ENCODE data around the gene AARS1. TPM values are rescaled to one million over a fixed set of nuclear protein-coding genes. Genes with fewer than 3 reads are reported as not detected.
"Not testable (repeated sequence)": the region's sequence is repeated elsewhere in the genome, so short reads cannot be mapped to it uniquely, and the experiment has no call there.

The AARS1 gene
- total RNA-seq, 4 donors from 2014 or later = 76.9 to 109 (median 81.6) TPM

- Histone ChIP-seq H3K4me3 (no peak overlapping the region), H3K36me3 (peaks cover 0 to 74% of the 10 kb centered on the region in 2 donors), H3K9me3 (no peaks in the 10 kb centered on the region), H3K4me1 (peaks cover 2 to 32% (median 17%) of the 10 kb centered on the region in 3 donors), H3K27ac (peak overlapping the region in 1 of 4 donors; percentile 22), H3K27me3 (no peaks in the 10 kb centered on the region)
- TF ChIP-seq EP300 (IDR thresholded peaks at IDR 0.05) = no peak
- TF ChIP-seq, protein P1, sequence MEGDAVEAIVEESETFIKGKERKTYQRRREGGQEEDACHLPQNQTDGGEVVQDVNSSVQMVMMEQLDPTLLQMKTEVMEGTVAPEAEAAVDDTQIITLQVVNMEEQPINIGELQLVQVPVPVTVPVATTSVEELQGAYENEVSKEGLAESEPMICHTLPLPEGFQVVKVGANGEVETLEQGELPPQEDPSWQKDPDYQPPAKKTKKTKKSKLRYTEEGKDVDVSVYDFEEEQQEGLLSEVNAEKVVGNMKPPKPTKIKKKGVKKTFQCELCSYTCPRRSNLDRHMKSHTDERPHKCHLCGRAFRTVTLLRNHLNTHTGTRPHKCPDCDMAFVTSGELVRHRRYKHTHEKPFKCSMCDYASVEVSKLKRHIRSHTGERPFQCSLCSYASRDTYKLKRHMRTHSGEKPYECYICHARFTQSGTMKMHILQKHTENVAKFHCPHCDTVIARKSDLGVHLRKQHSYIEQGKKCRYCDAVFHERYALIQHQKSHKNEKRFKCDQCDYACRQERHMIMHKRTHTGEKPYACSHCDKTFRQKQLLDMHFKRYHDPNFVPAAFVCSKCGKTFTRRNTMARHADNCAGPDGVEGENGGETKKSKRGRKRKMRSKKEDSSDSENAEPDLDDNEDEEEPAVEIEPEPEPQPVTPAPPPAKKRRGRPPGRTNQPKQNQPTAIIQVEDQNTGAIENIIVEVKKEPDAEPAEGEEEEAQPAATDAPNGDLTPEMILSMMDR (IDR thresholded peaks at IDR 0.05) = peak in 2 of 4 experiments; percentile 19 to 38
- WGBS, 2 donors (ENCODE audit: low coverage in 1 of 2) = 13% methylated on average over 3 of the region's 16 CpGs; no CpG with 5 or more reads in 1 of the 2 donors
- no peak for ATAC-seq
Observed at GRCh38 chr16:70253291-70254106, 35.8 kb downstream of the AARS1 start.

DNA sequence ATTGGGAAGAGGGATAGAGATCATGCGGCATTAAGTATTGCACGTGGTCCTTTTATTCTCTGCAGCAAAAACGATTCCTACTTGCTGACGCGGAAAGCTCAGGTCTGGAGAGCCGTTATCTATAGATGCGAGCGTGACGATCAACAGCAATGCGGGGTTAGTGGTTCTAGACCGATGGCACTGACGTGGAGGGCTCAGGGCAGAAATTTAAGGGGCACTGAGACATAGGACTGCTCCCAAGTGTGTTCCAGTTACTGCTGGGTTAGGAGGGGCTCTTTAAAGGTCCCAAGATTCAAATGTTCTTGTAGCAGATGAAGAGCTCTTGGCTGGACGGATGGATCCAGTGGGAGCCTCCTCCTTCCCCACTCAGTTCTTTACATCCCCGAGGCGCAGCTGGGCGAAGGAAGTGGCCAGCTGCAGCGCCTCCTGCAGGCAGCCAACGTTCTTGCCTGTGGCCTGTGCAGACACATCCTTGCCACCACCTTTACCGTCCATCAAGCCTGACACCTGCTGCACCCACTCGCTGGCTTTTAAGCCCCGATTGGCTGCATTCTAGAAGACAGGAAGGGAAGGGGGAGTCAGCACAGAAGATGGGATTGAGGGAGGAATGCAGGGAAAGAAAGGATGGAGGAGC is 36.8 kb downstream of the AARS1 start:
- H3K4me3 ChIP-seq = no peak overlapping the region
- H3K9me3 ChIP-seq = no peaks in the 10 kb centered on the region
- WGBS, 2 donors (ENCODE audit: low coverage in 1 of 2) = 80 to 83% methylated on average over 1 to 12 of the region's 21 CpGs
- no peak for TF ChIP-seq POLR2A (IDR thresholded peaks at IDR 0.05)
- TF ChIP-seq, protein P1 (IDR thresholded peaks at IDR 0.05) = peak in 1 of 4 experiments; percentile 38
- ATAC-seq = no peak
- no peaks in the 10 kb centered on the region for H3K27me3 ChIP-seq
- peak overlapping the region in 2 of 4 donors; percentile 91 to 92 for H3K27ac ChIP-seq
- peaks cover 2 to 42% (median 17%) of the 10 kb centered on the region in 3 donors for H3K4me1 ChIP-seq
- H3K36me3 ChIP-seq = peaks cover 0 to 64% of the 10 kb centered on the region in 2 donors

DNA sequence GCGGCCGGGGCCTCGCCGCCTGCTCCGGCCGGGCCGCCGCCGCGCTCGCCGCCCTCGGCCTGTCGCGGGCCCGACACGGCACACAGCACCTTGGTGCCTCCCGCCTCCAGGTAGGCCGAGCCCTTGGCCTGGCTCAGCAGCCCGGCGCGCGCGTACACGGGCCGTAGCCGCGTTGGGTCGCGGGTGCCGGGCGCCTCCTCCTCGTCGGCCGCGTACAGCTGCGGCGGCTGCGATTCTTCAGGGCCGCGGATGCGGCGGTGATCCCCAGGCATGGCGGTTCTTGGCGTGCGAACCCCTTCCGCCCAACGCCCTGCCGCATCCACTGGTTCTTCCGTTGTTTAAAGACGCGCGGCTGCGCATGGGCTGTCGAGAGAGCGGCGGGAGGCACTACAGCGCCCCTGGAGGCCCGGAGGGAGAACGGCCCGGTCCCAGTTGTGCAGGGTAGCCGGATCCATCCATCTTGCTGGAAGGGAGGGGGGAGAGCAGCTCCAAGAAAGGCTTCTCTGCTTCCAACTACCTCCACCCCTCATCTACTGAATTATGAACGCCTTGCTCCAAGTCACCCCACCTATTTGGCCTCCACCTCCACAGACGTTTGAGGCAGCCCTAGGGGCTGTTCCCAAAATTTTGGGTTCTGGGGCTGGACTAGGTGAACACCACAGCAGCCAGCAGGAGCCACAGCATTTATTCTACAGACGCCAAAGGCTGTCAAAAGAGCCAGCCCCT is 37.5 kb downstream of the AARS1 start, which contains the start of gene EXOSC6:
EXOSC6 (minus strand) TSS at position 312 of the 726 bp plus-strand sequence; CDS start at position 272, 40 bp downstream.
- Histone ChIP-seq H3K9me3 (no peaks in the 10 kb centered on the region), H3K4me3 (peak within 1 kb of the TSS; percentile 65 to 75), H3K27me3 (no peaks in the 10 kb centered on the region), H3K27ac (peak within 1 kb of the TSS; percentile 14 to 92 (median 91)), H3K4me1 (peaks cover 2 to 49% (median 17%) of the 10 kb centered on the region in 3 donors), H3K36me3 (peaks cover 0 to 57% of the 10 kb centered on the region in 2 donors)
- TF ChIP-seq POLR2AphosphoS5 (IDR thresholded peaks at IDR 0.05) (peak; percentile 94), POLR2A (IDR thresholded peaks at IDR 0.05) (peak; percentile 73 to 75), EP300 (IDR thresholded peaks at IDR 0.05) (no peak)
- TF ChIP-seq, protein P1 (IDR thresholded peaks at IDR 0.05) = peak in 3 of 4 experiments; percentile 81 to 98 (median 91)
- ATAC-seq = peak; percentile 97
- 0% methylated on average over 3 of the region's 65 CpGs; no CpG with 5 or more reads in 1 of the 2 donors for WGBS, 2 donors (ENCODE audit: low coverage in 1 of 2)

GRCh38 chr16:70250748-70251628 is 38.3 kb downstream of the AARS1 start:
- H3K9me3 ChIP-seq = no peaks in the 10 kb centered on the region
- no CpG with 5 or more reads among the region's 92 CpGs for WGBS, 2 donors (ENCODE audit: low coverage in 1 of 2)
- TF ChIP-seq, protein P1 (IDR thresholded peaks at IDR 0.05) = peak in 1 of 4 experiments; percentile 32
- no peak for TF ChIP-seq EP300 (IDR thresholded peaks at IDR 0.05)

DNA sequence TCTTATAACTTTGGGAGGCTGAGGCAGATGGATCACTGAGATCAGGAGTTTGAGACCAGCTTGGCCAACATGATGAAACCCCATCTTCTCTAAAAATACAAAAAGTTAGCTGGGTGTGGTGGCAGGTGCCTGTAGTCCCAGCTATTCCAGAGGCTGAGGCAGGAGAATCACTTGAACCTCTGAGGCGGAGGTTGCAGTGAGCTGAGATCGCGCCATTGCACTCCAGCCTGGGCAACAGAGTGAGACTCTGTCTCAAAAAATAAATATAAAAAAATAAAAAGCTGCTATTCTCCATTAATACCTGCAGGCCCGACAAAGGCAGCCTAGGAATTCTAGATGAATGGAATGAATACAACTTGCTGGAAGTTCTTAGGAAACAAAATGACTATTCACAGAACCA is 39.6 kb downstream of the AARS1 start:
- H3K27me3 ChIP-seq, H3K27ac ChIP-seq, H3K9me3 ChIP-seq, ATAC-seq: not testable (repeated sequence)
- Histone ChIP-seq H3K36me3 (peaks cover 0 to 36% of the 10 kb centered on the region in 2 donors), H3K4me3 (peak overlapping the region in 1 of 2 donors; percentile 75), H3K4me1 (peaks cover 2 to 51% (median 17%) of the 10 kb centered on the region in 3 donors)
- 43 to 82% methylated on average over 1 to 4 of the region's 4 CpGs for WGBS, 2 donors (ENCODE audit: low coverage in 1 of 2)

More at GRCh38 chr16:70250748-70251628, 38.3 kb downstream of the AARS1 start:
- no peaks in the 10 kb centered on the region for H3K27me3 ChIP-seq
- H3K27ac ChIP-seq = peak overlapping the region; percentile 14 to 92 (median 91)
- ATAC-seq = peak; percentile 60
- peaks cover 0 to 49% of the 10 kb centered on the region in 2 donors for H3K36me3 ChIP-seq
- H3K4me1 ChIP-seq = peaks cover 2 to 51% (median 17%) of the 10 kb centered on the region in 3 donors
- peak overlapping the region; percentile 65 to 75 for H3K4me3 ChIP-seq

- not testable (repeated sequence) for H3K27me3 ChIP-seq, H3K4me3 ChIP-seq, H3K27ac ChIP-seq, H3K9me3 ChIP-seq, H3K4me1 ChIP-seq, ATAC-seq
- peaks cover 0 to 56% of the 10 kb centered on the region in 2 donors for H3K36me3 ChIP-seq
Observed at GRCh38 chr16:70238773-70239172, 50.5 kb downstream of the AARS1 start.

DNA sequence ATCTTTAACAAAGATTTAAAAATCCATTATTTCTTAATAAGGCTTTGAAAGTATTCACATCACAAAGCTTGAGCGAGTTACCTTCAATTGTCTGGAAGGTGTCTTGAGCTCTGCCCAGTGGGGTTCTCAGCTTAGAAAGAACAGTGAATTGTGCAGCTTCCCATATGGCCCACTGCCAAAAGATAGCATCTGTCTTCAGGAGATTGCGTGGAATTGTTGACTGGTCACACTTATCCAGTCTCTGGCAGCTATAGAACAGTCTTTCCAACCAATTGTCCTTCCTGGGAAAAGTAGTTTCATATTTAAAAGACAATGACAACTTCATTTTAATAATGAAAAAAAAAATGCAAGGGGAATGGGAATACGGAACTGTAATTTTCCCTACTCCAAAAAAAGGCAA is 57.5 kb downstream of the AARS1 start:
- not testable (repeated sequence) for H3K9me3 ChIP-seq, H3K4me3 ChIP-seq, H3K27me3 ChIP-seq, H3K27ac ChIP-seq, ATAC-seq, H3K4me1 ChIP-seq
- 90% methylated on average over 1 of the region's 3 CpGs; no CpG with 5 or more reads in 1 of the 2 donors for WGBS, 2 donors (ENCODE audit: low coverage in 1 of 2)
- peaks cover 0 to 82% of the 10 kb centered on the region in 2 donors for H3K36me3 ChIP-seq

Measured in gastroesophageal sphincter (tissue), 4 donors.